ENCODE measurements around the gene SPATS2L.
A peak's percentile ranks its signal among the peaks of the same experiment; 100 is the strongest.

The SPATS2L gene, protein sequence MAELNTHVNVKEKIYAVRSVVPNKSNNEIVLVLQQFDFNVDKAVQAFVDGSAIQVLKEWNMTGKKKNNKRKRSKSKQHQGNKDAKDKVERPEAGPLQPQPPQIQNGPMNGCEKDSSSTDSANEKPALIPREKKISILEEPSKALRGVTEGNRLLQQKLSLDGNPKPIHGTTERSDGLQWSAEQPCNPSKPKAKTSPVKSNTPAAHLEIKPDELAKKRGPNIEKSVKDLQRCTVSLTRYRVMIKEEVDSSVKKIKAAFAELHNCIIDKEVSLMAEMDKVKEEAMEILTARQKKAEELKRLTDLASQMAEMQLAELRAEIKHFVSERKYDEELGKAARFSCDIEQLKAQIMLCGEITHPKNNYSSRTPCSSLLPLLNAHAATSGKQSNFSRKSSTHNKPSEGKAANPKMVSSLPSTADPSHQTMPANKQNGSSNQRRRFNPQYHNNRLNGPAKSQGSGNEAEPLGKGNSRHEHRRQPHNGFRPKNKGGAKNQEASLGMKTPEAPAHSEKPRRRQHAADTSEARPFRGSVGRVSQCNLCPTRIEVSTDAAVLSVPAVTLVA

GRCh38 chr2:200306196-200306930 lies at the start of gene SPATS2L:
TSS of gene SPATS2L (plus strand) at chr2:200306693. CDS start at chr2:200389245, 82,552 bp downstream.
- no peak for DNase-seq

- DNase-seq = no peak
Observed at GRCh38 chr2:200257570-200257969, 48.9 kb upstream of the SPATS2L start.

DNA sequence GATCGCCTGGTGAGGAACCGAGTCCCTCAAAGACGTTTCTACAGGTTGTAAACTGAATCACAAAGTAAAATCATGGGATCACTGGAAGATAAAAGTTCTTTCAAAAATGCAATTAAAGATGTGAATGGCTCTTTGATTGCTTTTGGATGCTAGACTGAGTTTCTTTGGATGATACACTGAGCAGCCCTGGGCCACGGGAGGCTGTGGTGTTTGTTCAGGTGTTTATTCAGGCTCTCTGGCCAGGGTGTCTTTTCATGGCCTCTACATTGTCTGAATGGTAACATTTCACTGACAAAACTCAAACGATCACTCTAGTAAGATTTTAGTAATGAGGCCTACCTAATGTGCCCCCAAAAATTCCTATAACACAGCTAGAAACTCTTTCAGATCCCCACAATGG lies 48.4 kb upstream of the SPATS2L start:
- DNase-seq = no peak

DNA sequence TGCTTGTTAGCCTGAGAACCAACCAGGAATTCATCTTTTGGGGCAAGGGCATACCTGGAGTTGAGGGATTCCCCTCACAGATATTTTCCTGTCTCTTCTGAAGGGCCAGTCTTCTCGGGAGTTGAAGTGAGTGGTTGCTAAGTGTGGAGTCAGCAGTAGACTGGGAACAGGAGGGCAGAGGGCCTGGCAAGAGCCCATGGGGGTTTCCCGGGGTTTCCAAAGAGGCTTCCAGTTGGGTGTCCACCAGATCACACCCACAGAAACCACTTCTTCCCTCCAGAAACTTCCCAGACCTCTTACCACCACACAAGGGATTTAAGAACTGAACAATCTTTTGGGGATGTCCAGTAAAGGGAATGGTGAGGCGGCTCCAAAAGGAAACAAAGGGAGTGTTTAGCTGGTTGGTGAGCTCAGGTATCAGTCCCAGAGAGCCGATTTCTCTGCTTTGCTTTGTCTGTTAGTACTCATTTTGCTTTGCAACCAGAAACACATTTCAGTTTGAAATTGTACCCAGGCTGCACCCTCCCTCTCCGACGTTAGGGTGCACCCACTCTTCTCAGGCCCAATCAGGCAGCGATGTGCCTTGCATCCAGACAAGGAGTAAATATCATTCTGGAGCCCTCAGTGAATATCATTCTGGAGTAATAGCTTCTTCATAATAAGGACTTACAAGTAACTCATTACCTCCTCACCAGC lies 47.5 kb upstream of the SPATS2L start:
- DNase-seq = no peak

- peak; percentile 26 for DNase-seq
Observed at GRCh38 chr2:200259577-200259957, 46.9 kb upstream of the SPATS2L start.

- DNase-seq = no peak
Observed at GRCh38 chr2:200262047-200262446, 44.4 kb upstream of the SPATS2L start.

DNA sequence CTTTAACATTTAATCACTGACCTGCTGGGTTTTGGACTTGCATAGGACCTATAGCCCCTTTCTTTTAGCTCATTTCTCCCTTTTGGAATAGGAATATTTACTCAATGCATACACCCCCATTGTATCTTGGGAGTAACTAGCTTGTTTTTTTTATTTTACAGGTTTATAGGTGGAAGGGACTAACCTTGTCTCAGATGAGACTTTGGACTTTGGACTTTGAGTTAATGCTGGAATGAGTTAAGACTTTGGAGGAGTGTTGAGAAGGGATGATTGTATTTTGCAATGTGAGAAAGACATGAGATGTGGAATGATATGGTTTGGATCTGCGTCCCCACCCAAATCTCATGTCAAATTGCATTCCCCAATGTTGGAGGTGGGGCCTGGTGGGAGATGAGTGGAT lies 43.2 kb upstream of the SPATS2L start:
- no peak for DNase-seq

DNA sequence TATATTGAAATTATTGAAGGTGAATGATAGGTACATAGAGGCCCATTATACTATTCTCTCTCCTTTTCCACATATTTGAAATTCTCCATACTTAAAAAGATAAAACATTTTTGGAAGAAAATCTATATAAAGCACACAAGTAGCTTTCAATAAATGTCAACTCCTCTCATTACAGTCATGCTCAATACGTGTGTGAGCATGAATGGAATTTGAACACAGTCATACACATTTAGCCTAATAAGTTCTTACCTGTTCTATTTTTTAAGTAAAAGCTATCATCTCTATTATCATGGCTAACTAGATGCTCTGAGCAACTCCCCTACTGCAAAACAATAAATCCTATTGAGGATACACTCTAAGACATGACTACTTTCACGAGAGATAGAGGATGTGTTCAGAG lies 41.9 kb upstream of the SPATS2L start:
- DNase-seq = no peak

DNA sequence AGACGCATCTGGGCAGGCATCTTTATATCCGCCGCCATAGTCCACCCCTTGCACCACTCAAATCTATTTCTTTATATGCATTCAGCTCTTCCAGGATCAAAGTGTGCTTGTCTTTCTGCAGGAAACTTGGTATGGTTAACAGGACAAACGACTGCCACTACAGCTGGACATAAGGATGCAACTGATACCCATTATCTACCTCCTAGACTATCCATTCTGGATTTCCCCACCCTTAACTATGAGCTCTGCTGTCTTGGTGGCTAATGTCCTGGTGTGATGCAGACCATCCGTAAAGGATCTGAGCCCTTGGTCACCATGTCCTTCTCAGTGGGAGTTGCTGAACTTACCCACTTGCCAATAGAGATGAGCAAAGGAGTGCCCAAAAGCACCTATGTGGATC lies 40.1 kb upstream of the SPATS2L start:
- no peak for DNase-seq

DNA sequence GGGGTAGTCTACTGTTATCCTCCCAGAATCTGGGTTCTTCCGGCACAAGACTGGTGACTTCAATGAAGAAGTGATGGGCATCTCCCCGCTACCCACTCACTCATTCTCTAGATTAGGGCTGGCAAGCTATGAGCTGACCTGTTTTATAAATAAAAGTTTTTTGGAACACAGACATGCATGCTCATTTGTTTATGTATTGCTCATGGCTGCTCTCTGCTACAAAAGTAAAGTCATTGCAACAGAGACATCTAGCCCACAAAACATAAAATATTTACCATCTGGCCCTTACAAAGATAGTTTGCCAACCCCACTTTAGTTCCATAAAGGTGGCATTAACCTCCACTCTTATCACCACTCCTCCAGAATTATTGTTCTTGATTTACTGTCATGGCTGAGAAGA lies 39.1 kb upstream of the SPATS2L start:
- no peak for DNase-seq

DNA sequence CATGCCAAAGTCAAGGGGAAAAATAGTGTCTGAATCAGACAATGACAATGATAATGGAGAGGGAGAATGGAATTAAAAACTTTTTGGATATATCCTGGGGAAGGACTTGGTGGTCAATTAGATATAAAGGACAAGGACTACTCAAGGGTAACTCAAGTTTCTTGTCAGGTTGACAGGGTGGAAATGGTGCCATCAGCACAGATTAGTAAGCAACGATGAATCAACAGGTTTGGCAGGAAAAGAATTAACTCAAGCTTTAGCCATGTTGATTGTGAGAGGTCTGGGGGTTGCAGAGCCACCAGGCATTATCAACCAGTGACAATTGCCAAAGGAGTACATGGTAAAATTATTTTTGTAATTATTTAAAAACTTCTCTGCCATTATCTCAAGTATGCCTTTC lies 35.8 kb upstream of the SPATS2L start:
- DNase-seq = no peak

DNA sequence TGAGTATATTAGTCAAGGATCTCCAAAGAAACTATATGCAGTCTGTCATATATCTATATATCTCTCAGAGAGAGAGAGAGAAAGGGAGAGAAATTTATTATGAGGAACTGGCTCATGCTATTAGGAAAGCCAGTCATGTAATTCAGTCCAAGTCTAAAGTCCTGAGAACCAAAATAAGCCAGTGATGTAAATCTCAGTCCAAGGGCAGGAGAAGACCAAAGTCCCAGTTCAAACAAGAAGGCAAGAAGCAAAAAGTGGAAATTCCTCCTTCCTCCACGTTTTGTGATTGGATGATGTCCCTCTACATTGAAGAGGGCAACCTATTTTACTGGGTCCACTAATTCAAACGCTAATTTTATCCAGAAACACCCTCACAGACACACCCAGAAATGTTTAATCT lies 34.2 kb upstream of the SPATS2L start:
- DNase-seq = no peak

- no peak for DNase-seq
Observed at GRCh38 chr2:200274116-200275075, 32.1 kb upstream of the SPATS2L start.

GRCh38 chr2:200275295-200276013 lies 31.0 kb upstream of the SPATS2L start:
- no peak for DNase-seq

DNA sequence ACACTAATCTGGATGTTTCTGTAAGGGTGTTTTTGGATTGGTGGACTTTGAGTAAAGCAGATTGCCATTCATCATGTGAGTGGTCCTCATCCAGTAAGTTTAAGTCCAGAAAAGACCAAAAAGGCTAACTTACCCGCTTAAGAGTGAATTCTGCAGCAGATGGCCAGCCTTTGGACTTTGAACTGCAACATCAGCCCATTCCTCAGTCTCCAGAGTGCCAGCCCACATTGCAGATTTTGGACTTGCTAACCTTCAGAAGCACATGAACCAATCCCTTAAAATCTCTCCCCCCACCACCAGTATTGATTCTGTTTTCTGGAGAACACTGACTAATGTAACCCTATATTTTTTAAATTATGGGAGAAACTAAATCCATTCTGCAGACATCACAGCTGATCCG lies 30.0 kb upstream of the SPATS2L start:
- DNase-seq = no peak

DNA sequence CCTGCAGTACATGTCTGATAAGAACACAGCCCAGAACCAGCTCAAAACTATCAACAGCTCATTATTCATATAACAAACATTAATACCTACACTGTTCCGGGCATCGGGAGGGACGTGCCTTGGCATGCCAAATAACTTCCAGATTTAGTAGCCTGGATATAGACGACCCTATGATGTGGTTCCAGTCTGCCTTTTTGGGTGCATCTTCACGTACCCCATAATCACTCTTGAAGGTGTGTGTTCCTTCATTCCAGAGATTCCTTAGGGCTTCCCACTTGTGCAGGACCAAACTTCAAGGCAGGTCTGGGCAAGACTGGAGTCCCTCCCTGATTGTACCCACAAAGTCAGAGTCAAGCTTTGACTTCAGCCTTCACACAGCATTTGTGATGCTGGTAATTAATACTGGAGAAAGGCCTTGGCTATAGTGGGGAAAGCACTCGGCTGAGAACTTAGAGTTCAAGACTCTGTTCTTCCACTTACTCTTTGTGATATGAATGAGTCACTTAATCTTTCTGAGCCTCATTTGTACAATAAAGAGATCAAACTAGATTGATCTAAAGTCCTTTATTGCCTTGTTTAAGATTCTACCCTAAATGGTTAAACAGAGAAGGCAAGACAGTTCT lies 27.7 kb upstream of the SPATS2L start:
- DNase-seq = no peak

GRCh38 chr2:200279857-200280256 lies 26.6 kb upstream of the SPATS2L start:
- DNase-seq = no peak

GRCh38 chr2:200286578-200286977 lies 19.9 kb upstream of the SPATS2L start:
- DNase-seq = no peak

- DNase-seq = no peak
Observed at GRCh38 chr2:200288670-200289429, 17.6 kb upstream of the SPATS2L start.

GRCh38 chr2:200296118-200296517 lies 10.4 kb upstream of the SPATS2L start:
- no peak for DNase-seq

Data from COR-L47 (cell line).